Vagina (tissue), 2 donors: Measurements from ENCODE around the gene CNOT4. TPM values are rescaled to one million over a fixed set of nuclear protein-coding genes. Genes with fewer than 3 reads are reported as not detected.

Experiments
- DNase-seq, 2 donors: peaks; one replicate each; pipeline ENCODE4 v3.0.0-alpha.2; 2017; ENCODE audit errors: extremely low spot score in 2 of 2
- H3K27ac ChIP-seq: fragments of 200-600 bp; sonication (generic); one replicate; pipeline ENCODE4 v1.5.1; 2019
- H3K27me3 ChIP-seq: fragments of 200-600 bp; sonication (generic); one replicate; pipeline ENCODE4 v1.5.1; 2019
- H3K36me3 ChIP-seq, 2 donors: fragments of 200-600 bp; sonication (generic); one replicate each; pipeline ENCODE4 v1.5.1; 2017 to 2019
- H3K4me1 ChIP-seq: fragments of 200-600 bp; sonication (generic); one replicate; pipeline ENCODE4 v1.5.1; 2019
- H3K4me3 ChIP-seq, 2 donors: fragments of 200-600 bp; sonication (generic); 1 replicate in 1 of 2; 2 replicates in 1 of 2; pipeline ENCODE4 v1.5.1; 2016 to 2019
- H3K9me3 ChIP-seq: fragments of 200-600 bp; sonication (generic); one replicate; pipeline ENCODE4 v1.5.1; 2019
- POLR2A ChIP-seq, 2 donors: fragments of 450-650 bp; IDR thresholded peaks; one replicate each; pipeline ENCODE4 v1.6.1; 2017; ENCODE audit warnings: antibody characterized with exemption in 2 of 2, mild to moderate bottlenecking in 2 of 2, moderate library complexity in 2 of 2
- POLR2AphosphoS5 ChIP-seq, 2 donors: sonication (generic); formaldehyde crosslinking; IDR thresholded peaks; one replicate each; pipeline ENCODE4 v1.9.0; 2017; ENCODE audit warnings: antibody characterized with exemption in 2 of 2, mild to moderate bottlenecking in 2 of 2, low read depth in 1 of 2; ENCODE audit not compliant: insufficient read depth in 1 of 2
- intact Hi-C: fragments of 100-400 bp; cut with DNase I; formaldehyde crosslinking; loops from one replicate; pipeline ENCODE4 v1.15.1; 2023
- total RNA-seq: library from RNA; depleted of rRNA; stranded (reverse); fragments of >200 nt; gene quantifications from one replicate; pipeline ENCODE4 v1.2.3, GENCODE V29; 2016
- TF ChIP-seq, protein P1 (sequence below), 3 experiments: fragments of 450-650 bp in 2 of 3; fragments of 200-600 bp in 1 of 3; sonication (generic) in 1 of 3; IDR thresholded peaks; one replicate each; pipeline ENCODE4 v1.5.1; 2017 to 2019; ENCODE audit warnings: antibody characterized with exemption in 3 of 3, mild to moderate bottlenecking in 2 of 3, moderate library complexity in 2 of 3

The CNOT4 gene
- total RNA-seq = 23.3 TPM

DNA sequence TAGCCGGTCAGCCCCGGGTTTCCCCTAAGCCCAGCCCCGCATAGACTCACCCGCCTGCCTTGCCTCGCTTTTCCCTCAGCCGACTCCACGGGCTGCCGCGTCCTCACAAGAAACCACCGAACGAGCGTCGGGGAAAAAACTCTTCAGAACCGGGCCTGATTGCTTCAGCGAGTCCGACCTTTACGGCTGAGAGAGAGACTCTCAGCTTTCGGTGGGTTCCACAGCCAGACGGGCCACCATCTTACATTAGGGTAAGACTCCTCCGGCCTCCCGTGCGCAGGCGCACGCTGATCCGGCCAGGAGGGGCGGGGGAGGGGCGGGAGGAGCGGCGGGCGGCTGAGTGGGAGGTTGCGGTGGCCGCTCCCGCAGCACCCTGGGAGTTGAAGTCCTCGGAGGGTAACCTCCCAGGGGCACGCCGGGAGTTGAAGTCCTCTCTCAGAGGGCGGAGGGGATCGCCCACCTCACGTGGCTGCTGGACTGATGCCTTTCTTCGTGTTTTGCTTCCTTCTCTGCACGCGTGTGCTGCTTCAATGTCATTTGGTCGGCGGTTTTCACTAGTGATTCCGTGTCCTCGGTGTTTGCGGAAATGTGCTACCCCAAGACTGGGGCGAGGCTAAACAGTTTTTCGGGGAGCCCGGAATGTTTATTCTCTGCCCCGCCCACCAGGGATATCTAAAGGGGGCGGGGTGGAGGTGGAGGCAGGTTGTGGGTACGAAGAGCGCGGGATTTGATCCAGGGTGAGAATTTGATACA lies at the start of gene CNOT4:
CNOT4 (minus strand) TSS at position 264 of the 753 bp plus-strand sequence. CDS start 71,771 bp downstream, outside the sequence.
- peak; percentile 96 to 97 for DNase-seq
- H3K27me3 ChIP-seq = no peaks in the 10 kb centered on the region
- peak within 1 kb of the TSS; percentile 95 for H3K27ac ChIP-seq
- H3K4me3 ChIP-seq = peak within 1 kb of the TSS; percentile 77 to 90
- H3K36me3 ChIP-seq = no peaks in the 10 kb centered on the region
- intact Hi-C loops = no loop called here
- H3K9me3 ChIP-seq = no peaks in the 10 kb centered on the region
- peak; percentile 89 to 92 for TF ChIP-seq POLR2AphosphoS5 (IDR thresholded peaks at IDR 0.05; ENCODE audit: insufficient read depth in 1 of 2, low read depth in 1 of 2)
- TF ChIP-seq, protein P1, sequence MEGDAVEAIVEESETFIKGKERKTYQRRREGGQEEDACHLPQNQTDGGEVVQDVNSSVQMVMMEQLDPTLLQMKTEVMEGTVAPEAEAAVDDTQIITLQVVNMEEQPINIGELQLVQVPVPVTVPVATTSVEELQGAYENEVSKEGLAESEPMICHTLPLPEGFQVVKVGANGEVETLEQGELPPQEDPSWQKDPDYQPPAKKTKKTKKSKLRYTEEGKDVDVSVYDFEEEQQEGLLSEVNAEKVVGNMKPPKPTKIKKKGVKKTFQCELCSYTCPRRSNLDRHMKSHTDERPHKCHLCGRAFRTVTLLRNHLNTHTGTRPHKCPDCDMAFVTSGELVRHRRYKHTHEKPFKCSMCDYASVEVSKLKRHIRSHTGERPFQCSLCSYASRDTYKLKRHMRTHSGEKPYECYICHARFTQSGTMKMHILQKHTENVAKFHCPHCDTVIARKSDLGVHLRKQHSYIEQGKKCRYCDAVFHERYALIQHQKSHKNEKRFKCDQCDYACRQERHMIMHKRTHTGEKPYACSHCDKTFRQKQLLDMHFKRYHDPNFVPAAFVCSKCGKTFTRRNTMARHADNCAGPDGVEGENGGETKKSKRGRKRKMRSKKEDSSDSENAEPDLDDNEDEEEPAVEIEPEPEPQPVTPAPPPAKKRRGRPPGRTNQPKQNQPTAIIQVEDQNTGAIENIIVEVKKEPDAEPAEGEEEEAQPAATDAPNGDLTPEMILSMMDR (IDR thresholded peaks at IDR 0.05) = no peak
- peak in 1 of 2 donors; percentile 76 for TF ChIP-seq POLR2A (IDR thresholded peaks at IDR 0.05)
- H3K4me1 ChIP-seq = peaks cover 33% of the 10 kb centered on the region

DNA sequence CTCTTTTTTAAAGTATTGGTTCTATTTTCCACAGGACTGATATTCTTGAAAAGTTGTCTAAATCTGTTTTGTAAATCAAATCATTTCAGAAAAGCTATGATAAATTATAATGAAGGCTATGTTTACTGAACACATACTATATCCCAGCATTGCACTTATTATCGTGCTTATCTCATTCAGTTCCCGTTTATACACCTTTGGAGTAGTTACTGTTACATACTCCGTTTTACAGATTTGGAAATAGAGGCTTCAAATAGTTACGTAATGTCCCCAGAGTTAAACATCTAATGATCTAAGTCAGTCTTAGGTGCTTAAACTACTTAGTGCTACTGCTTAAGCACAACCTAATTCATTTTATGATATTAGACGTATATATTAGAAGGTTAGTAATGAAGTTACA lies 49.0 kb upstream of the CNOT4 start:
- intact Hi-C loops = no loop called here
- H3K27me3 ChIP-seq = no peaks in the 10 kb centered on the region
- H3K36me3 ChIP-seq = no peaks in the 10 kb centered on the region
- H3K27ac ChIP-seq = peak overlapping the region; percentile 94
- TF ChIP-seq, protein P1 (IDR thresholded peaks at IDR 0.05) = no peak
- TF ChIP-seq POLR2AphosphoS5 (IDR thresholded peaks at IDR 0.05; ENCODE audit: insufficient read depth in 1 of 2, low read depth in 1 of 2) (no peak), POLR2A (IDR thresholded peaks at IDR 0.05) (no peak)
- DNase-seq = no peak
- H3K9me3 ChIP-seq = no peaks in the 10 kb centered on the region
- peaks cover 18% of the 10 kb centered on the region for H3K4me1 ChIP-seq
- peak overlapping the region; percentile 75 to 95 for H3K4me3 ChIP-seq

- Histone ChIP-seq H3K36me3 (no peaks in the 10 kb centered on the region), H3K9me3 (no peaks in the 10 kb centered on the region), H3K27ac (peak overlapping the region; percentile 94), H3K27me3 (no peaks in the 10 kb centered on the region), H3K4me3 (peak overlapping the region; percentile 75 to 95), H3K4me1 (peaks cover 18% of the 10 kb centered on the region)
- intact Hi-C loops = no loop called here
- no peak for DNase-seq
- TF ChIP-seq POLR2A (IDR thresholded peaks at IDR 0.05) = no peak
- TF ChIP-seq, protein P1 (IDR thresholded peaks at IDR 0.05) = peak in 2 of 3 experiments; percentile 28 to 52
- TF ChIP-seq POLR2AphosphoS5 (IDR thresholded peaks at IDR 0.05; ENCODE audit: insufficient read depth in 1 of 2, low read depth in 1 of 2) = no peak
Measured at GRCh38 chr7:135558337-135558767, 48.5 kb upstream of the CNOT4 start.

DNA sequence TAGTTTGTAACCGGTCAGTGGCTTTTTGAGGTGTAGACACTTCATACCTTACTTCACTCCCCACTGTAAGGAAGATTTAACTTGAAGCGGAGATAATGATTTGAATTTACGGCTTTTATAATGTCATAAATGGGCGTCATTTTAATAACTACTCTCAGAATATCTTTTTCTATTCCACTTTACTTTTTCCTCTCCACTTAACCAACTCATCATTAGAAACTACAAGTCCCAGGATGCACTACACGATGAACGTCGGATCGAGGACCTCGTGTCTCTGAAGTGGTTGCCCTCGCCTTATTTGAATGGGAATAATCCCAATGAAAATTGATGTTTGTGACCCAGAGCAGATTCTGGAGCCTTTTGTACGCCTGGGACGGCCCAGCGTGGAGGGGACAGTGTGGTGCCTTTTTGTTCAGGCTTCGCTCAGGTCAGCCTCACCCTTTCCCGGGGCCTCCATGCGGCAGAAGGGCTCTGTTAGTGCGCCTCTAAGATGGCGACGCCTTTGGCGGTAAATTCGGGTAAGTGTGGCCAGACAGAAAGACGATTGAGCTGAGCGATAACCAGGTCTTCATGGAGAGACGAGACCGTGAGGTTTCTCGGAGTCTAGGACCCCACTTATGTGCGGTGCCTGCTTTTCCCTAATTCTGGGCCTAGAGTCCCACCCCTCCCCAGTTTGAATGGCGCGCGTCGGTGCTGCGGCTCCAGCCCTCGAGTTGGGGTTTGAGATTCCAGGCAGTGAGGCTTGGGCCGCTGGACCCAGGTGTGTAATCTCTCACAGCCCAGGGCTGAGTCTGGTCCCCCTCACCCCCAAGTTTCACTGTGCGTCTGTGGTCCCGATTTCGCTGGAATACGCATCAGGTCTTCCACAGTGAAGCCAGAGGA lies 47.8 kb upstream of the CNOT4 start, which contains the start of gene NUP205:
NUP205 (plus strand) TSS at position 463 of the 882 bp plus-strand sequence; CDS start at position 491, 28 bp downstream.
- DNase-seq = peak in 1 of 2 donors; percentile 90
- intact Hi-C loops = no loop called here
- Histone ChIP-seq H3K4me3 (peak within 1 kb of the TSS; percentile 75 to 95), H3K27ac (peak within 1 kb of the TSS; percentile 94), H3K36me3 (no peaks in the 10 kb centered on the region), H3K4me1 (peaks cover 18% of the 10 kb centered on the region), H3K9me3 (no peaks in the 10 kb centered on the region), H3K27me3 (no peaks in the 10 kb centered on the region)
- TF ChIP-seq, protein P1 (IDR thresholded peaks at IDR 0.05) = peak in 2 of 3 experiments; percentile 13 to 35
- TF ChIP-seq POLR2AphosphoS5 (IDR thresholded peaks at IDR 0.05; ENCODE audit: insufficient read depth in 1 of 2, low read depth in 1 of 2) = peak; percentile 75 to 80
- TF ChIP-seq POLR2A (IDR thresholded peaks at IDR 0.05) = no peak
